Measurements from ENCODE around the gene ASF1B.

- TF ChIP-seq, protein P1, sequence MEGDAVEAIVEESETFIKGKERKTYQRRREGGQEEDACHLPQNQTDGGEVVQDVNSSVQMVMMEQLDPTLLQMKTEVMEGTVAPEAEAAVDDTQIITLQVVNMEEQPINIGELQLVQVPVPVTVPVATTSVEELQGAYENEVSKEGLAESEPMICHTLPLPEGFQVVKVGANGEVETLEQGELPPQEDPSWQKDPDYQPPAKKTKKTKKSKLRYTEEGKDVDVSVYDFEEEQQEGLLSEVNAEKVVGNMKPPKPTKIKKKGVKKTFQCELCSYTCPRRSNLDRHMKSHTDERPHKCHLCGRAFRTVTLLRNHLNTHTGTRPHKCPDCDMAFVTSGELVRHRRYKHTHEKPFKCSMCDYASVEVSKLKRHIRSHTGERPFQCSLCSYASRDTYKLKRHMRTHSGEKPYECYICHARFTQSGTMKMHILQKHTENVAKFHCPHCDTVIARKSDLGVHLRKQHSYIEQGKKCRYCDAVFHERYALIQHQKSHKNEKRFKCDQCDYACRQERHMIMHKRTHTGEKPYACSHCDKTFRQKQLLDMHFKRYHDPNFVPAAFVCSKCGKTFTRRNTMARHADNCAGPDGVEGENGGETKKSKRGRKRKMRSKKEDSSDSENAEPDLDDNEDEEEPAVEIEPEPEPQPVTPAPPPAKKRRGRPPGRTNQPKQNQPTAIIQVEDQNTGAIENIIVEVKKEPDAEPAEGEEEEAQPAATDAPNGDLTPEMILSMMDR (IDR thresholded peaks at IDR 0.05) = no peak
- TF ChIP-seq POLR2A (IDR thresholded peaks at IDR 0.05) = no peak
Measured at GRCh38 chr19:14127929-14128509, 8.4 kb downstream of the ASF1B start.
